Ascending aorta (tissue), 2 donors: Measurements from ENCODE around the gene TMTC2. TPM values are rescaled to one million over a fixed set of nuclear protein-coding genes. Genes with fewer than 3 reads are reported as not detected.
"Not testable (repeated sequence)": the region's sequence is repeated elsewhere in the genome, so short reads cannot be mapped to it uniquely, and the experiment has no call there.

Experiments used
- DNase-seq, 2 donors: peaks; one replicate each; pipeline ENCODE4 v3.0.0-alpha.2; 2019; ENCODE audit warnings: low spot score in 2 of 2
- H3K27ac ChIP-seq, 2 donors: fragments of 200-600 bp; sonication (generic); one replicate each; pipeline ENCODE4 v1.5.1; 2016 to 2017; ENCODE audit warnings: mild to moderate bottlenecking in 1 of 2
- H3K27me3 ChIP-seq: fragments of 200-600 bp; sonication (generic); one replicate; pipeline ENCODE4 v1.5.1; 2017
- H3K36me3 ChIP-seq, 2 donors: fragments of 200-600 bp; sonication (generic); one replicate each; pipeline ENCODE4 v1.5.1; 2016
- H3K4me1 ChIP-seq, 2 donors: fragments of 200-600 bp; sonication (generic); one replicate each; pipeline ENCODE4 v1.5.1; 2016 to 2017; ENCODE audit warnings: mild to moderate bottlenecking in 1 of 2
- H3K4me3 ChIP-seq, 2 donors: fragments of 200-600 bp; sonication (generic); one replicate each; pipeline ENCODE4 v1.5.1; 2016 to 2017; ENCODE audit warnings: mild to moderate bottlenecking in 1 of 2
- H3K9me3 ChIP-seq, 2 donors: fragments of 200-600 bp; sonication (generic); one replicate each; pipeline ENCODE4 v1.5.1; 2016
- CTCF ChIP-seq, 3 experiments: fragments of 200-600 bp in 2 of 3; fragments of 450-650 bp in 1 of 3; sonication (generic) in 2 of 3; IDR thresholded peaks; one replicate each; pipeline ENCODE4 v1.5.1; 2016 to 2019; ENCODE audit warnings: antibody characterized with exemption in 3 of 3, mild to moderate bottlenecking in 1 of 3, moderate library complexity in 1 of 3
- intact Hi-C: fragments of 100-400 bp; cut with DNase I; formaldehyde crosslinking; loops from one replicate; pipeline ENCODE4 v1.15.1; 2023
- total RNA-seq: library from RNA; depleted of rRNA; stranded (reverse); fragments of >200 nt; gene quantifications from one replicate; pipeline ENCODE4 v1.1.0, GENCODE V29; 2016

The TMTC2 gene
- total RNA-seq, 1 donor from 2014 or later: 6.8 TPM

- TF ChIP-seq CTCF (IDR thresholded peaks at IDR 0.05): no peak
- Histone ChIP-seq H3K4me1 (no peaks in the 10 kb centered on the region), H3K27me3 (no peaks in the 10 kb centered on the region), H3K36me3 (no peaks in the 10 kb centered on the region), H3K27ac (no peak overlapping the region), H3K4me3 (no peak overlapping the region), H3K9me3 (no peaks in the 10 kb centered on the region)
- no peak for DNase-seq
- intact Hi-C loops: no loop called here
Observed at GRCh38 chr12:82758749-82759330, 72.1 kb downstream of the TMTC2 start.

- intact Hi-C loops: no loop called here
Observed at GRCh38 chr12:82760423-82760822, 73.7 kb downstream of the TMTC2 start.

GRCh38 chr12:82765206-82765605, 78.5 kb downstream of the TMTC2 start:
- H3K4me3 ChIP-seq, H3K36me3 ChIP-seq, intact Hi-C loops, DNase-seq, H3K9me3 ChIP-seq, H3K27ac ChIP-seq, H3K27me3 ChIP-seq, H3K4me1 ChIP-seq: not testable (repeated sequence)

More at GRCh38 chr12:82760423-82760822, 73.7 kb downstream of the TMTC2 start:
- Histone ChIP-seq H3K9me3 (no peaks in the 10 kb centered on the region), H3K27ac (no peak overlapping the region), H3K27me3 (no peaks in the 10 kb centered on the region), H3K36me3 (no peaks in the 10 kb centered on the region), H3K4me3 (no peak overlapping the region), H3K4me1 (no peaks in the 10 kb centered on the region)
- no peak for TF ChIP-seq CTCF (IDR thresholded peaks at IDR 0.05)
- no peak for DNase-seq

- TF ChIP-seq CTCF (IDR thresholded peaks at IDR 0.05): no peak
- Histone ChIP-seq H3K36me3 (no peaks in the 10 kb centered on the region), H3K4me3 (no peak overlapping the region), H3K27me3 (no peaks in the 10 kb centered on the region), H3K4me1 (no peaks in the 10 kb centered on the region), H3K27ac (no peak overlapping the region), H3K9me3 (no peaks in the 10 kb centered on the region)
- intact Hi-C loops: no loop called here
- no peak for DNase-seq
Observed at GRCh38 chr12:82765971-82766705, 79.4 kb downstream of the TMTC2 start.

GRCh38 chr12:82774666-82775065, 88.0 kb downstream of the TMTC2 start:
- no peaks in the 10 kb centered on the region for H3K27me3 ChIP-seq
- H3K36me3 ChIP-seq: no peaks in the 10 kb centered on the region
- no peak for TF ChIP-seq CTCF (IDR thresholded peaks at IDR 0.05)
- H3K27ac ChIP-seq: no peak overlapping the region
- no peaks in the 10 kb centered on the region for H3K4me1 ChIP-seq
- H3K9me3 ChIP-seq: no peaks in the 10 kb centered on the region
- no peak overlapping the region for H3K4me3 ChIP-seq
- intact Hi-C loops: no loop called here
- DNase-seq: no peak

GRCh38 chr12:82780517-82780916, 93.8 kb downstream of the TMTC2 start:
- H3K27me3 ChIP-seq: no peaks in the 10 kb centered on the region
- H3K27ac ChIP-seq: no peak overlapping the region
- no peaks in the 10 kb centered on the region for H3K36me3 ChIP-seq
- DNase-seq: no peak
- intact Hi-C loops: no loop called here
- H3K4me3 ChIP-seq: no peak overlapping the region
- no peak for TF ChIP-seq CTCF (IDR thresholded peaks at IDR 0.05)
- no peaks in the 10 kb centered on the region for H3K4me1 ChIP-seq
- H3K9me3 ChIP-seq: no peaks in the 10 kb centered on the region
